GM12801 (cell line): Measurements from ENCODE around the gene CELSR2.

Experiments used
- CTCF ChIP-seq: IDR thresholded peaks from one replicate; pipeline ENCODE4 v1.5.1; 2011; ENCODE audit warnings: control low read depth; ENCODE audit not compliant: insufficient read length; ENCODE audit errors: extremely low read depth

The CELSR2 gene

GRCh38 chr1:109208836-109209463 is 40.4 kb upstream of the CELSR2 start:
- TF ChIP-seq CTCF = no peak

- TF ChIP-seq CTCF = no peak
Measured at GRCh38 chr1:109210058-109210457, 39.3 kb upstream of the CELSR2 start.

DNA sequence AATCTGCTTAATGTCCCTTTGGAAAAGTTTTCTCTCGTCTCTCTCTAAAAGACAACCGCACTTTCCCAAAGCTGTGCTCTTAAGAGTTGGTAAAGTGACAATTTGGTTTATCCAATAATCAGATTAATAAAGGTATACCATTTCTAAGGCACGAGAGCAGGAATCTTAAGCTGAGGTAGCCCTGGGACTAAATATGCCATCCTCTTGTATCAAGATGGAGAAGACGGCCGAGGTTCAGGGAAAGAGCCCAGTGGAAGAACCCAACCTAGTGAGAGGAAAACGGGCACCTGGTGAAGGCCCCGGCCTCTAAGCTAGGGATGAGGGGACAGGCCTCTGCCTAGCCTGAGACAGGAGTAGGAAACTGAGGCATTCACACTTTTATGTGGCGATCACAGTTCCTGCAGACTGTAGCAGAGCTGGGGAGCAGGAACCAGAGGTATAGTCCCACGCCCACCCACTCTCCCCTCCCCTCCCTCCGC is 36.0 kb upstream of the CELSR2 start:
- no peak for TF ChIP-seq CTCF

- TF ChIP-seq CTCF = no peak
Measured at GRCh38 chr1:109213824-109214693, 35.3 kb upstream of the CELSR2 start, which contains the start of gene SARS1. Gene SARS1 (plus strand): TSS chr1:109213918. CDS start chr1:109213993, 75 bp downstream.

- TF ChIP-seq CTCF = no peak
Measured at GRCh38 chr1:109214695-109215623, 34.4 kb upstream of the CELSR2 start.

DNA sequence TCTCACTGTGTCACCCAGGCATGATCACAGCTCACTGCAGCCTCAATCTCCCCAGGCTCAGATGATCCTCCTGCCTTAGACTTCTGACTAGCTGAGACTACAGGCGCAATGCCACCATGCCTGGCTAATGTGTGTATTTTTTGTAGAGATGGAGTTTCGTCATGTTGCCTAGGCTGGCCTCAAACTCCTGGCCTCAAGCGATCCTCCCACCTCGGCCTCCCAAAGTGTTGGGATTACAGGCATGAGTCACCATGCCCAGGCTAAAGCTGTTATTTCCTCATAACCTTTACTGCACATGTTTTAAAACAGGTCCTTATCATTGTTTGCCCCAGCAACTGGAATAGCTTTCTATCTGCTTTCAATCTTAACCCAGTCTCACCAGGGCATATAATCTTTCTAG is 32.7 kb upstream of the CELSR2 start:
- TF ChIP-seq CTCF = no peak

DNA sequence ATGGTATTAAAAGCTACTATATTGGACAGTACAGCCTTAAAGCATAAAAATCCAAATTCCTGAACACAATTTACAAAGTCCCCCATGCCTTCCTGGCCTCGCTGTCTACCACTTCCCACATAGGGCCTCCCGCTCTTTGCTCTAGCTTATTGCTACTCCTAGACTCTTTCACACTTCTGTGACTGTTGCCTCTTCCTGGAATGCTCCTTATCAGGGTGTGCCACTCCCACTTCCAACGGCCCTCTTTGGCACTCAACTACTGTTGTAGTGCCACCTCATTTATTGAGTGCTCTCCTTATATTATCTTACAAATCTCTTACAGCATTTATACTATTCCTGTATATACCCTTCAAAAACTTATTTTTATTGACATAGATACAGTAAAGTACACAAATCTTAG is 30.8 kb upstream of the CELSR2 start:
- no peak for TF ChIP-seq CTCF
